IPS-20b (cell line): ENCODE results near the gene GAS2L1.
"Not testable (repeated sequence)": the region's sequence is repeated elsewhere in the genome, so short reads cannot be mapped to it uniquely, and the experiment has no call there.

ENCODE experiments used
- H3K27ac ChIP-seq: one replicate; pipeline ENCODE4 v1.5.1; 2013; ENCODE audit warnings: low read length
- H3K27me3 ChIP-seq: 2 replicates; pipeline ENCODE4 v1.6.1; 2013; ENCODE audit warnings: mild to moderate bottlenecking, low read length, inconsistent platforms; ENCODE audit not compliant: insufficient read depth
- H3K36me3 ChIP-seq: 2 replicates; pipeline ENCODE4 v1.6.1; 2013; ENCODE audit warnings: low read depth, mild to moderate bottlenecking, inconsistent platforms, low read length, moderate library complexity; ENCODE audit not compliant: insufficient read depth
- H3K4me1 ChIP-seq: 2 replicates; pipeline ENCODE4 v1.6.1; 2013; ENCODE audit warnings: mild to moderate bottlenecking, control low read depth, inconsistent platforms, low read length, moderate library complexity; ENCODE audit not compliant: insufficient read depth
- H3K4me3 ChIP-seq: 2 replicates; pipeline ENCODE4 v1.5.1; 2013; ENCODE audit warnings: mild to moderate bottlenecking, low read length, inconsistent platforms
- H3K9ac ChIP-seq: 2 replicates; pipeline ENCODE4 v1.6.1; 2013; ENCODE audit warnings: low read depth, mild to moderate bottlenecking, inconsistent platforms, low read length, moderate library complexity
- H3K9me3 ChIP-seq: 2 replicates; pipeline ENCODE4 v1.6.1; 2013; ENCODE audit warnings: mild to moderate bottlenecking, low read depth, low read length, inconsistent platforms; ENCODE audit not compliant: insufficient read depth

Gene GAS2L1

DNA sequence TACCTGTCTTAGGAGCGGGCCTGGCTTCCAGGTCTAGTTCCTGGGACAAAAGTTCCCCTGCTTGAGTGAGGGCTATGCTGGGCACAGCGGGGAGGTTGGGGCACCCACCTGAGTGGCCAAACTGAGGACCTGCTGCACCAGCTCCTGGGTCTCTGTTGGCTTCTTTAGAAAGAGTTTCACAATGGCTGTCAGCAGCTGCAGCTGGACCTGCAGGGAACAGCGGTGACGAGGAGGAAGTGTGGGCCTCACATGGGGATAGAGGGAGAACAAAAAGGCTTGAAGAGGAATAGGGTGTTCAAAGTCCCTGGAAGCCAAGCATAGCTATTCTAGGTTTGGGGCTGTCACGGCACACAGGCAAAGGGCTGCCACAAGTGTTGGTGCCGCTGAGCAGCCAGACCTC is 35.7 kb downstream of the GAS2L1 start:
- H3K27me3 ChIP-seq, result no peaks in the 10 kb centered on the region
- no peak overlapping the region for H3K27ac ChIP-seq
- H3K4me1 ChIP-seq, result no peaks in the 10 kb centered on the region
- H3K36me3 ChIP-seq, result peaks cover 85% of the 10 kb centered on the region
- H3K9me3 ChIP-seq, result no peaks in the 10 kb centered on the region
- no peak overlapping the region for H3K9ac ChIP-seq
- no peak overlapping the region for H3K4me3 ChIP-seq

DNA sequence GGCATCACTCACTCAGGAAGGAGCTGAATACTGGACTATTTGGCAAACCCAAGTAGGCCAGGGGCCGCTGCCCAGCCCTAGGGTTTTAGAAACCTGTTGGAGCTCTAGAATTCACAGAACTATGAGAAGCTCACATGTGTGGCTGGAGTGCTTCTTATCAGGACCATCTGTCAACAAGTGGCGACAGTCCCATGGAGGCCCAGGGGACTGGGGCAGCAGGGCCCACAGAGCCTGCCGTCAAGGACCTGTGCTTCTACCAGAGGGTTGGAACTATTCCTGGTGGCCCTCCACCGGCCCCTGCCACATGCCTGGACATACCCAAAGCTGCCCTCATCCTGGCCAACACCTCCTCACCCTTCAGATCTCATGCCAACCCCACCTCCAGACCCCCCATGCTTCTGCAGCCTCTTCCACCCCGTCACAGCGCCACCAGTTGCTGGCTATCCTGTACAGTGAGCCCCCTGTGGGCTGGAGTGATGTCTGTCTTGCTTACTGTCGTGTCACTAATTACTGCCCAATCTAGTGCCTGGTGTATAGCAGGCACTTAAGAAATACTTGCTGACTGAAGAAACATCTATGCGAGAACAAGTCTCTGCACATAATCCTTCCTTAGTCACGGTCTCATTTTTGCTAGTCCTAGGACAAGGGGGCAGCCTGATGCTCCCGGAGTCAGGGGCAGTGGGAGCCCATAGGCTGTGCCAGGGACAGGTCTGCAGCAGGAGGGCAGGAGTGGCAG is 36.3 kb downstream of the GAS2L1 start:
- H3K36me3 ChIP-seq, result peaks cover 89% of the 10 kb centered on the region
- H3K9me3 ChIP-seq, result no peaks in the 10 kb centered on the region
- H3K4me3 ChIP-seq, result no peak overlapping the region
- H3K4me1 ChIP-seq, result no peaks in the 10 kb centered on the region
- no peak overlapping the region for H3K27ac ChIP-seq
- no peaks in the 10 kb centered on the region for H3K27me3 ChIP-seq
- H3K9ac ChIP-seq, result no peak overlapping the region

DNA sequence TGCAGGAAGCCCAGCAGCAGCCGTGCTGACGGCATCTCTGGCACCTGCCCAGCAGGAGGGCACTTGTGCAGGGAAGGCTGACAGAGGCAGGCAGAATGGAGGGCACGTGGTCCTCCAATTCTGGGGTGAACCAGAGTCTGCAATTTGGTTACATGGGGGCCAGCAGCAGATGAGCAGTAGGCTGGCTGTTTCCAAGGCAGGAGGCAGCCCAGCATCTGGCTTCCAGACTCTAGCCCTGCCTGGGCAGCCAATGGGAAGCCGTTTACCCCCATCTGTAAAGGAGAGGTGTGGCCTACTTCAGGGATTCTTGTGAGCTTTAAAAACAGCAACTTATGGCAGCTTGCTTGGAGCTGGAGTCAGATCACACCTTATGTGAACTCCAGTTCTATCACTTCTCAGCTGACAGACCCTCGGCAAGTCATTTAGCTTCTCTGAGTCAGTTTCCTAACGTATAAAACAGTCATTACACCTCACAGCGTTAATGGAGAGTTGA is 36.9 kb downstream of the GAS2L1 start:
- H3K27ac ChIP-seq, result no peak overlapping the region

DNA sequence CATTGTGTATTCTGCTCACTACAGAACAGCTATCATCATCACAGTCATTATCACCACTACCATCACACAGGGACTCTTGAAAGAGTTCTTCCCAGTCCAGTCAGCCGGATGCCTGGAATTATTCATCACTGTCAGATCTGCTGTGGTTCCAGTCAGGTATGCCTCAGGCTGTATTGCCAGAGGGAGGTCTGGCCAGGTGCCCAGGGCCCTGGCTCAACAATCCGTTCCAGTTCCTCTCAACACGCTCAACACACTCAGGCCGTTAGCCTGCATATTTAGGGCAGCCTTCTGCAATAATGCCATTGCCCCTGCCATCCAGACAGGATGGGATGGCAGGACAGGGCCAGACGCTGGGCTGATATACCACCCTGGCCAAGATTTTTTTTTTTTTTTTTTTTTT is 37.7 kb downstream of the GAS2L1 start:
- H3K36me3 ChIP-seq, result peaks cover 89% of the 10 kb centered on the region
- H3K27ac ChIP-seq, result no peak overlapping the region
- H3K27me3 ChIP-seq, result no peaks in the 10 kb centered on the region
- H3K9ac ChIP-seq, result no peak overlapping the region
- no peak overlapping the region for H3K4me3 ChIP-seq
- no peaks in the 10 kb centered on the region for H3K9me3 ChIP-seq
- no peaks in the 10 kb centered on the region for H3K4me1 ChIP-seq

More for the DNA sequence above, 36.9 kb downstream of the GAS2L1 start:
- H3K9me3 ChIP-seq, result no peaks in the 10 kb centered on the region
- no peaks in the 10 kb centered on the region for H3K4me1 ChIP-seq
- H3K27me3 ChIP-seq, result no peaks in the 10 kb centered on the region
- H3K9ac ChIP-seq, result no peak overlapping the region
- peaks cover 89% of the 10 kb centered on the region for H3K36me3 ChIP-seq
- H3K4me3 ChIP-seq, result no peak overlapping the region

DNA sequence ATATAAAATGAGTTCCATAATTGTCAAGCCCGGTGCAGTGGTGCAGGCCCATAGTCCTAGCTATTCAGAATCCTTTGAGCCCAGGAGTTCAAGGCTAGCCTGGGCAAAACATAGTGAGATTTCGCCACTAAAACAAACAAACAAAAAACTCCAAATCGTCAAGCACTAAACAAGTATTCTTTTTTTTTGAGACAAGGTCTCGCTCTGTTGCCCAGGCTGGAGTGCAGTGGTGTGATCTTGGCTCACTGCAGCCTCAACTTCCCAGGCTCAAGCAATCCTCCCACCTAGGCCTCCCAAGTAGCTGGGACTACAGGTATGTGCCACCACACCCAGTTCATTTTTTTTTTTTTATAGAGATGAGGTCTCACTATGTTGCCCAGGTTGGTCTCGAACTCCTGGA is 38.4 kb downstream of the GAS2L1 start:
- peaks cover 88% of the 10 kb centered on the region for H3K36me3 ChIP-seq
- not testable (repeated sequence) for H3K27ac ChIP-seq

DNA sequence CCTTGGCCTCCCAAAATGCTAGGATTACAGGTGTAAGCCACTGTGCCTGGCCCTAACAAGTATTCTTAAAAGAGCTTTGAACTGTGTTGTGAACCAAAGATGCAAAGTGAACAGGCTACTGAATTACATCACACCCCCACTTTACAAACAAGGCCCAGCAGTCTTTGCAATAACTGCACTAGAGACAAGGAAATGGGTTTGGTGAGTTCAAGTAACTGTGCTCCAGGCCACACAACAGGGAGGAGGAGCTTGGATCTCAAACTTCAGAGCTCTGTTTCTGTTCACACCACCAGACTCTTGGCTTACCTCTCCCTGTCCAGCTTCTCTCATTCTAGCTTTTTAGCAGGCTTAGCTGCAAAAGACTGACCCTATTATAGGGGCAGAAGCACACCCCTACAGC is 39.5 kb downstream of the GAS2L1 start:
- no peaks in the 10 kb centered on the region for H3K27me3 ChIP-seq
- H3K27ac ChIP-seq, result no peak overlapping the region
- H3K9me3 ChIP-seq, result no peaks in the 10 kb centered on the region
- H3K4me1 ChIP-seq, result no peaks in the 10 kb centered on the region
- H3K4me3 ChIP-seq, result no peak overlapping the region
- H3K9ac ChIP-seq, result no peak overlapping the region
- peaks cover 89% of the 10 kb centered on the region for H3K36me3 ChIP-seq

More for the DNA sequence above, 38.4 kb downstream of the GAS2L1 start:
- not testable (repeated sequence) for H3K9ac ChIP-seq, H3K4me1 ChIP-seq, H3K4me3 ChIP-seq, H3K9me3 ChIP-seq, H3K27me3 ChIP-seq

DNA sequence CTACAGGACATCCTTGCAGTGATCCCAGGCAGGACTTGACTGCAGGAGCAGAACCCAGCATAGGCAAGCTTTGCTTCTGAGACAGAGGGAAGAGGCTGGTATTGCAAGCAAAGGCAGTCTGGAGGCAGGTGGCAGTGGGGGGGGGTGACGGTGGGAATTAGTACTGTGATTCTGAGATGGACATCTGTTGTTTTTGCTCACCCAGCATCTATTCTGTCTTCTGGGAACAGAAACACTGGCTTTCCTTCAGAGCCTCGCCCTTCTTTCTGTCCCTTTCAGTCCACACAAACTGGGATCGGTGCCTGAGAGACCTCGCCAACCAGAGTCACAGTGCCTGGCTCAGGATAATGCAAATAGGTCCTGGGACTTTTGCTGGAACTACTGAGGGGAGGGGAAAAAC is 40.2 kb downstream of the GAS2L1 start:
- Histone ChIP-seq H3K9me3 (no peaks in the 10 kb centered on the region), H3K9ac (no peak overlapping the region), H3K27ac (no peak overlapping the region), H3K36me3 (peaks cover 89% of the 10 kb centered on the region), H3K27me3 (no peaks in the 10 kb centered on the region), H3K4me1 (no peaks in the 10 kb centered on the region), H3K4me3 (no peak overlapping the region)

DNA sequence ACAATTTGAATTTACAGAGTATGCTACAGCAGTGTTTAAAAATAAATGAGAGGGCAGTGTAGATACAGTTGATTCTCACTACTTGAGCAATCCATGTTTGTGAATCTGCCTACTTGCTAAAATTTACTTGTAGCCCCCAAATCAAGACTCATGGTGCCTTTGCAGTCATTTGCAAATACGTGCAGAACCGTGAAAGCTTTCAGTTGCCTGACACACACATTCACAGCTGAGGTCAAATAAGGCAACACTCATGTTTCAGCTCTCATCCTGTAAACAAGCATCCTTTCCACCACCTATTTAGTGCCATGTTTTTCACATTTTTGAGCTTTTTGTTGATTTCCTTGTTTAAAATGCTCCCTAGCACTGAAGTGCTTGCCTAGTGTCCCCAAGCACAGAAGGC is 41.6 kb downstream of the GAS2L1 start:
- Histone ChIP-seq H3K9me3 (no peaks in the 10 kb centered on the region), H3K27ac (no peak overlapping the region), H3K27me3 (no peaks in the 10 kb centered on the region), H3K36me3 (peaks cover 87% of the 10 kb centered on the region), H3K9ac (no peak overlapping the region), H3K4me1 (no peaks in the 10 kb centered on the region), H3K4me3 (no peak overlapping the region)

DNA sequence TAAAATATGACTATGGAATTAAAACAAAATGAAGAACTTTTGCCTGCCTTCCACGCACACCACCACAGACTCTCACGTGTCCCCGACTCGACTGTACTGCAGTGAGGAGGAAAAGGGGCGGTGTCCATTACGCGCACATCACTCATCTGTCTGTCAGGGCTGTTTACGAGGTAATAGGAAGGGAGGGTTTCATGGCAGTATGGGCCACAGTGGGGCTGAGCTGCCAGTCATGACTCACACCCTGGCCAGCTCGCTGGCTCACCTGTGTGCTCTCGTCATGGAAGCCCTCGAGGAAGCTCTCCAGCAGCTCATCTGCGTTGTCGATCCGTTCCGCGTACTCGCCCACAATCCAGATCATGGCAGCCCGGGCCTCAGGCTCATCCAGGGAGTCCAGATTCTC is 42.5 kb downstream of the GAS2L1 start:
- H3K27ac ChIP-seq, result no peak overlapping the region
- no peak overlapping the region for H3K4me3 ChIP-seq
- H3K27me3 ChIP-seq, result no peaks in the 10 kb centered on the region
- H3K36me3 ChIP-seq, result peaks cover 88% of the 10 kb centered on the region
- H3K9ac ChIP-seq, result no peak overlapping the region
- no peaks in the 10 kb centered on the region for H3K9me3 ChIP-seq
- no peaks in the 10 kb centered on the region for H3K4me1 ChIP-seq

DNA sequence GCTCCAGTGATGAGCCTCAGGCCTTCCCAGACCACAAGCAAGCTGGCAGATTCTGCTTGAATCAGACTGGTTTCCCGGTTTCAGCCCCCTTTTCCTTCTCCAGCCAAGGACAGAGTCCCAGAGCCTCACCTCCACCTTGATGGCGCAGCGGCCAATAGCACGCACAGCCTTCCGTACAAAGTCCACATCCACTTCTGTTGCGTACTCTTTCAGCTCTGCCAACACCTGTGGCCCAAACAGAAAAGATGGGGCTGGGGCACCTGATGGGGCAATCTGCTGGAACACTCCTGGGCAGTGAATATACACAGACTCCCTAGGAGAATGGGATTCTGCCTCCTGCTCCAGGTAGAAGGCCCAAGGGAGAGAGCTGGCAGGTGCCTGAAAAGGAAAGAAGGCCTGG is 44.6 kb downstream of the GAS2L1 start:
- Histone ChIP-seq H3K4me3 (no peak overlapping the region), H3K4me1 (no peaks in the 10 kb centered on the region), H3K9ac (no peak overlapping the region), H3K27ac (no peak overlapping the region), H3K36me3 (peaks cover 96% of the 10 kb centered on the region), H3K9me3 (no peaks in the 10 kb centered on the region), H3K27me3 (no peaks in the 10 kb centered on the region)

DNA sequence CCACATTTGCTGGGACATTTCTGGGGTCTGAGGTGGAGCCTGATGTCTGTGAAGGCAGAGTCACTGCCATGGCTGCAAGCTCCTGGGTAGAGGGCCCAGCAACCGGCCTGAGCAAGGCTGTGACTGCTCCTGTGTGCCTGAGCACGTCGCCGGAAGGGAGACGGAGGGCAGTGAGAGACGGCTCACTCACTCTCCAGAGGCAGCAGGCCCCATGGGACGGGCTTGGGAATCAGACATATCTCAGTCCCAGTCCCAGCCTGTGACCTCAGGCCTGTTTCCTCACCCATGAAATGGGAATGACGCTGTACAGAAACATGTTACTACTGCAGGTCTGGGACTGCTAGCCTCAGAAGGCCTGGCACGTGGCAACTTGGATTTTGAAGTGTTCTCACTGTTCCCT is 45.4 kb downstream of the GAS2L1 start:
- H3K4me1 ChIP-seq, result no peaks in the 10 kb centered on the region
- no peak overlapping the region for H3K27ac ChIP-seq
- no peak overlapping the region for H3K9ac ChIP-seq
- peaks cover 96% of the 10 kb centered on the region for H3K36me3 ChIP-seq
- H3K4me3 ChIP-seq, result no peak overlapping the region
- H3K27me3 ChIP-seq, result no peaks in the 10 kb centered on the region
- no peaks in the 10 kb centered on the region for H3K9me3 ChIP-seq

DNA sequence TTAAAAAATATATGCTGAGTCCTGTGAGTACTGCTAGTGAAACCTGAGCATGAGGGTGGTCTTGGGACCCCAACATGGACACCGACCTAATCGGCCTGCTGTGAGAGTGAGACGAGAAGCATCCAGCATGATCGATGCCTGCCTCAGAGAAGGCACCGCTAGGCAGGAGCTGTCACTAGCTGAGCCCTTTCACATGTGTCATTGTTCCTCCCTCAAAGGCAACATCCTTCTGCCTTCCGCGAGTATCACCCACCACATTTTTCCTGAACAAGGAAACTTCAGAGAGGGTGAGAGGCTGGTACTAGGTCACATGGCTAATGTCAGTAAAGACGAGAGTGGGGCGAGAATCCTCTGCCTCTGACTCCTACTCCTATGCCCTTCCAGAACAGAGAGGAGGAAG is 46.3 kb downstream of the GAS2L1 start:
- no peak overlapping the region for H3K9ac ChIP-seq
- no peaks in the 10 kb centered on the region for H3K4me1 ChIP-seq
- H3K4me3 ChIP-seq, result no peak overlapping the region
- no peak overlapping the region for H3K27ac ChIP-seq
- H3K9me3 ChIP-seq, result no peaks in the 10 kb centered on the region
- H3K27me3 ChIP-seq, result no peaks in the 10 kb centered on the region
- peaks cover 89% of the 10 kb centered on the region for H3K36me3 ChIP-seq
